GM12878 (cell line): ENCODE measurements around the gene C3orf22. TPM values are rescaled to one million over a fixed set of nuclear protein-coding genes. Genes with fewer than 3 reads are reported as not detected.

ENCODE experiments used
- ATAC-seq: fragments of 200-7000 bp; cut with Tn5 transposase; 3 replicates; pipeline ENCODE4 v1.9.1; 2020; ENCODE audit warnings: mild to moderate bottlenecking, moderate library complexity
- BruUV-seq: library from RNA; stranded (reverse); fragments of 400-500 nt; replicated peaks from 2 replicates; lab custom pipeline; 2021; lab: Mats Ljungman, UMichigan
- CTCF ChIA-PET: fragments of 300-600 bp; sonication (Branson Sonifier 250); formaldehyde crosslinking; extraction: SDS; loops from one replicate; lab custom pipeline; 2021; ENCODE audit warnings: inconsistent platforms; lab: Yijun Ruan, JAX
- POLR2A ChIA-PET: fragments of 350-600 bp; formaldehyde crosslinking; extraction: SDS; loops from one replicate; lab custom pipeline; 2021; ENCODE audit warnings: inconsistent platforms; lab: Charles Lee
- RAD21 ChIA-PET: fragments of 300-600 bp; sonication (Branson Sonifier 250); formaldehyde crosslinking; loops from one replicate; lab custom pipeline; 2023; ENCODE audit warnings: antibody characterized with exemption; ENCODE audit not compliant: unreplicated experiment; lab: Charles Lee
- SMC1A ChIA-PET: fragments of 300-600 bp; sonication (Branson Sonifier 250); formaldehyde crosslinking; loops from one replicate; lab custom pipeline; 2023; ENCODE audit not compliant: unreplicated experiment, uncharacterized antibody; lab: Charles Lee
- DNase-seq: peaks from one replicate; pipeline ENCODE4 v3.0.0-alpha.2; 2011; ENCODE audit warnings: low read depth, low spot score
- FAIRE-seq: peaks from 3 replicates; lab custom pipeline; 2011; peaks lifted over from hg19 to GRCh38; lab: Jason Lieb, UNC
- H2AFZ ChIP-seq: 2 replicates; pipeline ENCODE4 v1.6.0; 2011; ENCODE audit warnings: low read depth, low read length, control low read depth; ENCODE audit not compliant: control insufficient read depth
- H3K27ac ChIP-seq: 2 replicates; pipeline ENCODE4 v1.5.1; 2011; ENCODE audit warnings: control low read depth; ENCODE audit not compliant: control insufficient read depth, insufficient read depth
- H3K27me3 ChIP-seq, 2 experiments: replicated peaks in 1 of 2; 2 replicates each; pipeline versions ENCODE4 v1.6.0 to v1.6.1; 2011; ENCODE audit warnings: low read length in 1 of 2; ENCODE audit not compliant: control insufficient read depth in 2 of 2, insufficient read depth in 2 of 2
- H3K36me3 ChIP-seq, 2 experiments: 2 replicates each; pipeline ENCODE4 v1.5.1; 2011; ENCODE audit warnings: low read length in 1 of 2; ENCODE audit not compliant: control insufficient read depth in 2 of 2, insufficient read depth in 2 of 2
- H3K4me1 ChIP-seq: 2 replicates; pipeline ENCODE4 v1.6.1; 2011; ENCODE audit warnings: mild to moderate bottlenecking, low read length, moderate library complexity, mixed read lengths; ENCODE audit not compliant: control insufficient read depth, insufficient read depth
- H3K4me2 ChIP-seq: 2 replicates; pipeline ENCODE4 v1.6.0; 2011; ENCODE audit warnings: control low read depth; ENCODE audit not compliant: control insufficient read depth, insufficient read depth
- H3K4me3 ChIP-seq: fragments of 200-600 bp; sonication (generic); 2 replicates; pipeline ENCODE4 v1.5.1; 2016
- H3K79me2 ChIP-seq: 2 replicates; pipeline ENCODE4 v1.6.0; 2011; ENCODE audit warnings: low read length; ENCODE audit not compliant: control insufficient read depth, insufficient read depth
- H3K9ac ChIP-seq: 2 replicates; pipeline ENCODE4 v1.8.0; 2011; ENCODE audit warnings: low read length, control low read depth, mixed read lengths; ENCODE audit not compliant: control insufficient read depth, insufficient read depth
- H3K9me3 ChIP-seq: replicated peaks from 3 replicates; pipeline ENCODE4 v1.5.1; 2011; ENCODE audit warnings: mild to moderate bottlenecking, low read length; ENCODE audit not compliant: control insufficient read depth, insufficient read depth
- H4K20me1 ChIP-seq: 2 replicates; pipeline ENCODE4 v1.6.0; 2011; ENCODE audit not compliant: control insufficient read depth, insufficient read depth
- BCL3 ChIP-seq: IDR thresholded peaks from 2 replicates; pipeline ENCODE4 v1.6.1; 2011; ENCODE audit warnings: borderline replicate concordance, low read depth, mild to moderate bottlenecking, moderate library complexity, low read length; ENCODE audit not compliant: insufficient read depth, poor library complexity, severe bottlenecking
- E4F1 ChIP-seq: fragments of 450-650 bp; IDR thresholded peaks from 2 replicates; pipeline ENCODE4 v1.6.1; 2018; ENCODE audit warnings: borderline replicate concordance, mild to moderate bottlenecking; ENCODE audit not compliant: partially characterized antibody
- ETV6 ChIP-seq, 2 experiments: fragments of 450-650 bp in 1 of 2; IDR thresholded peaks in 1 of 2; conservative IDR thresholded peaks in 1 of 2; 2 replicates each; pipeline ENCODE4 v1.6.1; 2014; ENCODE audit warnings: antibody characterized with exemption in 1 of 2, borderline replicate concordance in 1 of 2, low read depth in 1 of 2, mild to moderate bottlenecking in 1 of 2, moderate library complexity in 1 of 2
- GATAD2B ChIP-seq: fragments of 450-650 bp; conservative IDR thresholded peaks from 2 replicates; pipeline ENCODE4 v1.6.1; 2017; ENCODE audit warnings: low read depth, mild to moderate bottlenecking, moderate library complexity
- IRF4 ChIP-seq: IDR thresholded peaks from 2 replicates; pipeline ENCODE4 v1.6.1; 2011; ENCODE audit warnings: low read depth, low read length
- KDM1A ChIP-seq: fragments of 200-600 bp; sonication (generic); IDR thresholded peaks from 2 replicates; pipeline ENCODE4 v1.6.1; 2016; ENCODE audit warnings: borderline replicate concordance
- NKRF ChIP-seq: fragments of 450-650 bp; conservative IDR thresholded peaks from 2 replicates; pipeline ENCODE4 v1.6.1; 2017; ENCODE audit warnings: mild to moderate bottlenecking, moderate library complexity
- RAD51 ChIP-seq: fragments of 450-650 bp; IDR thresholded peaks from 2 replicates; pipeline ENCODE4 v1.6.1; 2016; ENCODE audit warnings: moderate library complexity, mild to moderate bottlenecking, inconsistent platforms
- WGBS: methylation state at CpG from one replicate; pipeline ENCODE4 v1.1.6; 2016; ENCODE audit warnings: low lambda C conversion rate; ENCODE audit not compliant: insufficient replicate concordance, insufficient coverage; ENCODE audit errors: missing lambda C conversion rate; 5-methylcytosine and 5-hydroxymethylcytosine counted together
- in situ Hi-C: fragments of 300-500 bp; cut with MboI; formaldehyde crosslinking; loops from 9 replicates; pipeline ENCODE4 v1.14.3; 2018; ENCODE audit warnings: mixed read lengths
- intact Hi-C: fragments of 100-400 bp; cut with micrococcal nuclease; formaldehyde crosslinking; loops from one replicate; pipeline ENCODE4 v1.14.2; 2022; ENCODE audit not compliant: unreplicated experiment
- polyA plus RNA-seq, 11 experiments: library from polyadenylated mRNA; depleted of rRNA in 4 of 11; unstranded in 6 of 11; stranded (reverse) in 5 of 11; fragments of >200 nt; fragmentation: Nextera tagmentation in 4 of 11; fragmentation: Illumina TruSeq in 1 of 11; extraction: Ambion mirVana in 4 of 11; extraction: Trizol in 1 of 11; gene quantifications; 1 replicate in 1 of 11; 2 replicates in 10 of 11; pipeline versions ENCODE4 v1.2.1 to v1.2.3, GENCODE V29; 2011 to 2016; ENCODE audit warnings: inconsistent platforms in 2 of 11, missing spikeins in 2 of 11, low read depth in 1 of 11
- total RNA-seq, 4 experiments: library from RNA; depleted of rRNA in 3 of 4; stranded (reverse); fragments of >200 nt in 3 of 4; fragmentation: Illumina TruSeq in 1 of 4; extraction: Trizol in 1 of 4; gene quantifications; 2 replicates each; pipeline versions ENCODE4 v1.2.1 to v1.2.3, GENCODE V29; 2013 to 2021

Gene C3orf22
- total and polyA plus RNA-seq, 10 of the 15 experiments (the other 5 are each of a cell fraction or from before 2014, with no cell fraction given) = not detected

GRCh38 chr3:126530171-126531050 lies 28.3 kb downstream of the C3orf22 start (continued):
- no peak for TF ChIP-seq NKRF

GRCh38 chr3:126529585-126530170 lies 29.1 kb downstream of the C3orf22 start:
- no peaks in the 10 kb centered on the region for H4K20me1 ChIP-seq
- FAIRE-seq = no peak
- no peaks in the 10 kb centered on the region for H3K79me2 ChIP-seq
- in situ Hi-C loops (no loop called here), intact Hi-C loops (no loop called here)
- H2AFZ ChIP-seq = peak overlapping the region; percentile 17; the same call in 1 of the 2 replicates
- ChIA-PET POLR2A (no interaction called here), SMC1A (no interaction called here), RAD21 (no interaction called here), CTCF (no interaction called here)
- DNase-seq = no peak
- no peaks in the 10 kb centered on the region for H3K9me3 ChIP-seq
- H3K4me1 ChIP-seq = no peaks in the 10 kb centered on the region
- H3K27ac ChIP-seq = no peak overlapping the region
- no peak overlapping the region for H3K9ac ChIP-seq
- 10% methylated on average over 5 of the region's 7 CpGs for WGBS
- no peaks in the 10 kb centered on the region for H3K27me3 ChIP-seq
- TF ChIP-seq GATAD2B (no peak), ETV6 (conservative IDR thresholded peaks at IDR 0.05 in 1 of 2, IDR thresholded peaks at IDR 0.05 in 1 of 2; ENCODE audit: borderline replicate concordance in 1 of 2, low read depth in 1 of 2) (no peak), RAD51 (no peak), KDM1A (no peak), E4F1 (no peak), IRF4 (no peak), BCL3 (no peak)
- no peak for ATAC-seq
- no peak overlapping the region for H3K4me3 ChIP-seq
- H3K4me2 ChIP-seq = no peak overlapping the region
- H3K36me3 ChIP-seq = no peaks in the 10 kb centered on the region
- BruUV-seq = no TSS peak
